HepG2 (cell line): ENCODE results near the gene KRT34. TPM values are rescaled to one million over a fixed set of nuclear protein-coding genes. Genes with fewer than 3 reads are reported as not detected.

ENCODE experiments used
- CBX1 ChIP-seq: IDR thresholded peaks from one replicate; pipeline ENCODE4 v1.6.1; 2016; ENCODE audit warnings: antibody characterized with exemption, low read depth
- ETV6 ChIP-seq: sonication (generic); formaldehyde crosslinking; conservative IDR thresholded peaks from 2 replicates; pipeline ENCODE4 v1.4.0; 2020; ENCODE audit warnings: missing genetic modification reagents
- IRX3 ChIP-seq: sonication (generic); formaldehyde crosslinking; IDR thresholded peaks from 2 replicates; pipeline ENCODE4 v1.8.1; 2023; ENCODE audit warnings: mild to moderate bottlenecking, low read depth, missing genetic modification reagents, borderline replicate concordance
- MED8 ChIP-seq: sonication (generic); formaldehyde crosslinking; IDR thresholded peaks from 2 replicates; pipeline ENCODE4 v1.8.1; 2023; ENCODE audit warnings: mild to moderate bottlenecking, missing genetic modification reagents; ENCODE audit not compliant: insufficient replicate concordance
- PCBP1 ChIP-seq: fragments of 200-400 bp; formaldehyde crosslinking; IDR thresholded peaks from 2 replicates; pipeline ENCODE4 v1.6.1; 2017; ENCODE audit warnings: mild to moderate bottlenecking, low read depth, low read length, borderline replicate concordance
- PLSCR1 ChIP-seq: sonication (generic); formaldehyde crosslinking; IDR thresholded peaks from 2 replicates; pipeline ENCODE4 v1.5.0; 2020; ENCODE audit warnings: missing genetic modification reagents, mild to moderate bottlenecking, borderline replicate concordance
- RFXAP ChIP-seq: sonication (generic); formaldehyde crosslinking; IDR thresholded peaks from 2 replicates; pipeline ENCODE4 v1.4.0; 2020; ENCODE audit warnings: missing genetic modification reagents, borderline replicate concordance
- SATB2 ChIP-seq: sonication (generic); formaldehyde crosslinking; IDR thresholded peaks from 2 replicates; pipeline ENCODE4 v1.5.0; 2020; ENCODE audit warnings: missing genetic modification reagents
- SP140L ChIP-seq: sonication (generic); formaldehyde crosslinking; IDR thresholded peaks from 2 replicates; pipeline ENCODE4 v1.4.0; 2020; ENCODE audit warnings: missing genetic modification reagents, borderline replicate concordance
- SRSF1 ChIP-seq: fragments of 200-400 bp; formaldehyde crosslinking; optimal IDR thresholded peaks from 2 replicates; pipeline ENCODE3; 2017; ENCODE audit warnings: mild to moderate bottlenecking, low read depth, low read length, moderate library complexity
- ZMAT3 ChIP-seq: sonication (generic); formaldehyde crosslinking; conservative IDR thresholded peaks from 2 replicates; pipeline ENCODE4 v1.7.0; 2021; ENCODE audit warnings: missing genetic modification reagents
- ZNF253 ChIP-seq: sonication (generic); formaldehyde crosslinking; IDR thresholded peaks from 2 replicates; pipeline ENCODE4 v1.8.0; 2022; ENCODE audit warnings: mild to moderate bottlenecking, missing genetic modification reagents, borderline replicate concordance
- ZNF530 ChIP-seq: sonication (generic); formaldehyde crosslinking; IDR thresholded peaks from 2 replicates; pipeline ENCODE4 v1.5.0; 2020; ENCODE audit warnings: low read depth, mild to moderate bottlenecking, missing genetic modification reagents
- ZNF609 ChIP-seq: sonication (generic); formaldehyde crosslinking; IDR thresholded peaks from 2 replicates; pipeline ENCODE4 v1.4.0; 2020; ENCODE audit warnings: mild to moderate bottlenecking, missing genetic modification reagents, borderline replicate concordance
- polyA plus RNA-seq, 8 experiments: library from polyadenylated mRNA; depleted of rRNA in 3 of 8; stranded (reverse) in 7 of 8; unstranded in 1 of 8; fragments of >200 nt; fragmentation: Illumina TruSeq in 4 of 8; extraction: Trizol in 4 of 8; gene quantifications; 2 replicates each; pipeline versions ENCODE4 v1.2.1 to v1.2.3, GENCODE V29; 2011 to 2016; ENCODE audit warnings: low read depth in 4 of 8, missing spikeins in 1 of 8, mixed read lengths in 1 of 8; ENCODE audit not compliant: insufficient read depth in 1 of 8
- total RNA-seq, 5 experiments: library from RNA; depleted of rRNA; stranded (reverse); fragments of >200 nt; fragmentation: Illumina TruSeq; extraction: Trizol; gene quantifications; 2 replicates each; pipeline ENCODE4 v1.2.3, GENCODE V29; 2016; ENCODE audit warnings: low read depth in 1 of 5
- TF ChIP-seq, protein P1 (sequence below): sonication (generic); formaldehyde crosslinking; IDR thresholded peaks from 2 replicates; pipeline ENCODE4 v1.4.0; 2020; ENCODE audit warnings: missing genetic modification reagents
- TF ChIP-seq, protein P2 (sequence below): sonication (generic); formaldehyde crosslinking; IDR thresholded peaks from 2 replicates; pipeline ENCODE4 v1.4.0; 2020; ENCODE audit warnings: missing genetic modification reagents, borderline replicate concordance
- TF ChIP-seq, protein P3 (sequence below): sonication (generic); formaldehyde crosslinking; IDR thresholded peaks from 2 replicates; pipeline ENCODE4 v1.4.0; 2020; ENCODE audit warnings: mild to moderate bottlenecking, missing genetic modification reagents

KRT34 gene
- total and polyA plus RNA-seq, 2 of the 13 experiments (the other 11 are each of a cell fraction or from before 2014, with no cell fraction given): not detected

GRCh38 chr17:41415833-41416335 is 33.8 kb upstream of the KRT34 start (continued):
- TF ChIP-seq, protein P1, sequence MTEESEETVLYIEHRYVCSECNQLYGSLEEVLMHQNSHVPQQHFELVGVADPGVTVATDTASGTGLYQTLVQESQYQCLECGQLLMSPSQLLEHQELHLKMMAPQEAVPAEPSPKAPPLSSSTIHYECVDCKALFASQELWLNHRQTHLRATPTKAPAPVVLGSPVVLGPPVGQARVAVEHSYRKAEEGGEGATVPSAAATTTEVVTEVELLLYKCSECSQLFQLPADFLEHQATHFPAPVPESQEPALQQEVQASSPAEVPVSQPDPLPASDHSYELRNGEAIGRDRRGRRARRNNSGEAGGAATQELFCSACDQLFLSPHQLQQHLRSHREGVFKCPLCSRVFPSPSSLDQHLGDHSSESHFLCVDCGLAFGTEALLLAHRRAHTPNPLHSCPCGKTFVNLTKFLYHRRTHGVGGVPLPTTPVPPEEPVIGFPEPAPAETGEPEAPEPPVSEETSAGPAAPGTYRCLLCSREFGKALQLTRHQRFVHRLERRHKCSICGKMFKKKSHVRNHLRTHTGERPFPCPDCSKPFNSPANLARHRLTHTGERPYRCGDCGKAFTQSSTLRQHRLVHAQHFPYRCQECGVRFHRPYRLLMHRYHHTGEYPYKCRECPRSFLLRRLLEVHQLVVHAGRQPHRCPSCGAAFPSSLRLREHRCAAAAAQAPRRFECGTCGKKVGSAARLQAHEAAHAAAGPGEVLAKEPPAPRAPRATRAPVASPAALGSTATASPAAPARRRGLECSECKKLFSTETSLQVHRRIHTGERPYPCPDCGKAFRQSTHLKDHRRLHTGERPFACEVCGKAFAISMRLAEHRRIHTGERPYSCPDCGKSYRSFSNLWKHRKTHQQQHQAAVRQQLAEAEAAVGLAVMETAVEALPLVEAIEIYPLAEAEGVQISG (CRISPR knock-in tag): peak; percentile 43
- TF ChIP-seq ZNF609 (CRISPR knock-in tag) (no peak), CBX1 (no peak), ETV6 (CRISPR knock-in tag) (no peak), PLSCR1 (CRISPR knock-in tag) (no peak), IRX3 (CRISPR knock-in tag) (no peak), SRSF1 (no peak), RFXAP (CRISPR knock-in tag) (no peak), ZNF253 (CRISPR knock-in tag) (no peak), ZNF530 (CRISPR knock-in tag) (no peak), MED8 (CRISPR knock-in tag) (no peak), ZMAT3 (CRISPR knock-in tag) (no peak), PCBP1 (no peak), SP140L (CRISPR knock-in tag) (no peak), SATB2 (CRISPR knock-in tag) (0 out of 2 replicates have a peak, but pooled peaks have one; percentile 54)
- TF ChIP-seq, protein P2, sequence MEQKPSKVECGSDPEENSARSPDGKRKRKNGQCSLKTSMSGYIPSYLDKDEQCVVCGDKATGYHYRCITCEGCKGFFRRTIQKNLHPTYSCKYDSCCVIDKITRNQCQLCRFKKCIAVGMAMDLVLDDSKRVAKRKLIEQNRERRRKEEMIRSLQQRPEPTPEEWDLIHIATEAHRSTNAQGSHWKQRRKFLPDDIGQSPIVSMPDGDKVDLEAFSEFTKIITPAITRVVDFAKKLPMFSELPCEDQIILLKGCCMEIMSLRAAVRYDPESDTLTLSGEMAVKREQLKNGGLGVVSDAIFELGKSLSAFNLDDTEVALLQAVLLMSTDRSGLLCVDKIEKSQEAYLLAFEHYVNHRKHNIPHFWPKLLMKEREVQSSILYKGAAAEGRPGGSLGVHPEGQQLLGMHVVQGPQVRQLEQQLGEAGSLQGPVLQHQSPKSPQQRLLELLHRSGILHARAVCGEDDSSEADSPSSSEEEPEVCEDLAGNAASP (CRISPR knock-in tag): peak; percentile 85; the same call in 1 of the 2 replicates
- TF ChIP-seq, protein P3, sequence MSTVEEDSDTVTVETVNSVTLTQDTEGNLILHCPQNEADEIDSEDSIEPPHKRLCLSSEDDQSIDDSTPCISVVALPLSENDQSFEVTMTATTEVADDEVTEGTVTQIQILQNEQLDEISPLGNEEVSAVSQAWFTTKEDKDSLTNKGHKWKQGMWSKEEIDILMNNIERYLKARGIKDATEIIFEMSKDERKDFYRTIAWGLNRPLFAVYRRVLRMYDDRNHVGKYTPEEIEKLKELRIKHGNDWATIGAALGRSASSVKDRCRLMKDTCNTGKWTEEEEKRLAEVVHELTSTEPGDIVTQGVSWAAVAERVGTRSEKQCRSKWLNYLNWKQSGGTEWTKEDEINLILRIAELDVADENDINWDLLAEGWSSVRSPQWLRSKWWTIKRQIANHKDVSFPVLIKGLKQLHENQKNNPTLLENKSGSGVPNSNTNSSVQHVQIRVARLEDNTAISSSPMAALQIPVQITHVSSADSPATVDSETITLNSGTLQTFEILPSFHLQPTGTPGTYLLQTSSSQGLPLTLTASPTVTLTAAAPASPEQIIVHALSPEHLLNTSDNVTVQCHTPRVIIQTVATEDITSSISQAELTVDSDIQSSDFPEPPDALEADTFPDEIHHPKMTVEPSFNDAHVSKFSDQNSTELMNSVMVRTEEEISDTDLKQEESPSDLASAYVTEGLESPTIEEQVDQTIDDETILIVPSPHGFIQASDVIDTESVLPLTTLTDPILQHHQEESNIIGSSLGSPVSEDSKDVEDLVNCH (CRISPR knock-in tag): no peak
